ENCODE measurements around the gene CRTAP. TPM values are rescaled to one million over a fixed set of nuclear protein-coding genes. Genes with fewer than 3 reads are reported as not detected.

The CRTAP gene
- total and polyA plus RNA-seq, 2 experiments from 2014 or later = 71.9 to 210 TPM

- Mint-ChIP-seq H3K36me3 (ENCODE audit: low read depth) (no peaks in the 10 kb centered on the region), H3K4me1 (no peaks in the 10 kb centered on the region), H3K27me3 (ENCODE audit: insufficient read depth, low read depth, poor library complexity) (peaks cover 2% of the 10 kb centered on the region), H3K9me3 (no peaks in the 10 kb centered on the region; the same call in 2 of the 3 replicates), H3K4me3 (no peak overlapping the region), H3K27ac (no peak overlapping the region)
- Histone ChIP-seq H3K27ac (ENCODE audit: low read depth) (no peak overlapping the region), H3K4me1 (ENCODE audit: insufficient read depth) (no peaks in the 10 kb centered on the region), H3K79me2 (replicated peaks; ENCODE audit: insufficient read depth) (no peaks in the 10 kb centered on the region), H3K9me2 (ENCODE audit: insufficient read depth) (no peaks in the 10 kb centered on the region), H4K20me1 (replicated peaks; ENCODE audit: insufficient read depth) (no peaks in the 10 kb centered on the region), H2AFZ (no peak overlapping the region; the same call in 1 of the 2 replicates), H3K4me3 (no peak overlapping the region), H3K4me2 (no peak overlapping the region), H3F3A (replicated peaks; ENCODE audit: low read depth) (no peaks in the 10 kb centered on the region), H3K27me3 (ENCODE audit: insufficient read depth) (no peaks in the 10 kb centered on the region), H3K36me3 (ENCODE audit: insufficient read depth) (no peaks in the 10 kb centered on the region)
- DNase-seq (ENCODE audit: low spot score) = no peak
- TF ChIP-seq CREB1 (CRISPR knock-in tag; IDR thresholded peaks at IDR 0.05; ENCODE audit: low read depth) = no peak
- no peak for ATAC-seq
These were observed 61.0 kb downstream of the CRTAP start for GRCh38 chr3:33174711-33175414.

DNA sequence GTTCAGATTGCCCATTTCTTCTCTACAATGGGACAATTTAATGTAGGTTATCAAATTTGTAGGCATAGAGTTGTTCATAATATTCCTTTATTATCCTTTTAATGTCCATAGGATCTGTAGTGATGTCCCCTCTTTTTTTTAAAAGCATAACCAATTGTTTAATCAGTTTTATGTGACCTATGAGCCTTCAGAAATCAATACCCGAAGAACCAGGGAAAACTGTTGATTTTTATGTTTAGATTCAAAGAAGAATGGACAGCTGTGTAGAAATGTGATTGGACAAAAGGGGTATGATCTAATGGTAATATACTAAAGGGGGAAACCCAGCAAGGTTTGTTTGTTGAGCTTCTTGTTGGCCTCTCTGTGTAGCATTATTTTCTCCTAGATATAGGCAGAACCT, 65.3 kb downstream of the CRTAP start:
- Mint-ChIP-seq H3K4me1 (no peaks in the 10 kb centered on the region), H3K27me3 (ENCODE audit: insufficient read depth, low read depth, poor library complexity) (no peaks in the 10 kb centered on the region), H3K36me3 (ENCODE audit: low read depth) (no peaks in the 10 kb centered on the region), H3K27ac (no peak overlapping the region), H3K4me3 (no peak overlapping the region), H3K9me3 (no peaks in the 10 kb centered on the region; the same call in 2 of the 3 replicates)
- Histone ChIP-seq H3K9me2 (ENCODE audit: insufficient read depth) (no peaks in the 10 kb centered on the region), H3K4me3 (no peak overlapping the region), H3K4me2 (no peak overlapping the region), H3K27me3 (ENCODE audit: insufficient read depth) (no peaks in the 10 kb centered on the region), H3K36me3 (ENCODE audit: insufficient read depth) (no peaks in the 10 kb centered on the region), H3F3A (replicated peaks; ENCODE audit: low read depth) (no peaks in the 10 kb centered on the region), H3K79me2 (replicated peaks; ENCODE audit: insufficient read depth) (no peaks in the 10 kb centered on the region), H4K20me1 (replicated peaks; ENCODE audit: insufficient read depth) (no peaks in the 10 kb centered on the region), H2AFZ (no peak overlapping the region), H3K4me1 (ENCODE audit: insufficient read depth) (no peaks in the 10 kb centered on the region), H3K27ac (ENCODE audit: low read depth) (no peak overlapping the region)
- DNase-seq (ENCODE audit: low spot score) (no peak), ATAC-seq (no peak)
- no peak for TF ChIP-seq JUNB (IDR thresholded peaks at IDR 0.05; ENCODE audit: unreplicated experiment)
- TF ChIP-seq ZNF331 (CRISPR knock-in tag; IDR thresholded peaks at IDR 0.05; ENCODE audit: low read depth) = no peak
- no peak for TF ChIP-seq POLR2AphosphoS5 (IDR thresholded peaks at IDR 0.05; ENCODE audit: low read depth)
- no peak for TF ChIP-seq REST (IDR thresholded peaks at IDR 0.05; ENCODE audit: unreplicated experiment)
- TF ChIP-seq, protein P1, sequence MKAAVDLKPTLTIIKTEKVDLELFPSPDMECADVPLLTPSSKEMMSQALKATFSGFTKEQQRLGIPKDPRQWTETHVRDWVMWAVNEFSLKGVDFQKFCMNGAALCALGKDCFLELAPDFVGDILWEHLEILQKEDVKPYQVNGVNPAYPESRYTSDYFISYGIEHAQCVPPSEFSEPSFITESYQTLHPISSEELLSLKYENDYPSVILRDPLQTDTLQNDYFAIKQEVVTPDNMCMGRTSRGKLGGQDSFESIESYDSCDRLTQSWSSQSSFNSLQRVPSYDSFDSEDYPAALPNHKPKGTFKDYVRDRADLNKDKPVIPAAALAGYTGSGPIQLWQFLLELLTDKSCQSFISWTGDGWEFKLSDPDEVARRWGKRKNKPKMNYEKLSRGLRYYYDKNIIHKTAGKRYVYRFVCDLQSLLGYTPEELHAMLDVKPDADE (IDR thresholded peaks at IDR 0.05) = no peak
- TF ChIP-seq, protein P2, sequence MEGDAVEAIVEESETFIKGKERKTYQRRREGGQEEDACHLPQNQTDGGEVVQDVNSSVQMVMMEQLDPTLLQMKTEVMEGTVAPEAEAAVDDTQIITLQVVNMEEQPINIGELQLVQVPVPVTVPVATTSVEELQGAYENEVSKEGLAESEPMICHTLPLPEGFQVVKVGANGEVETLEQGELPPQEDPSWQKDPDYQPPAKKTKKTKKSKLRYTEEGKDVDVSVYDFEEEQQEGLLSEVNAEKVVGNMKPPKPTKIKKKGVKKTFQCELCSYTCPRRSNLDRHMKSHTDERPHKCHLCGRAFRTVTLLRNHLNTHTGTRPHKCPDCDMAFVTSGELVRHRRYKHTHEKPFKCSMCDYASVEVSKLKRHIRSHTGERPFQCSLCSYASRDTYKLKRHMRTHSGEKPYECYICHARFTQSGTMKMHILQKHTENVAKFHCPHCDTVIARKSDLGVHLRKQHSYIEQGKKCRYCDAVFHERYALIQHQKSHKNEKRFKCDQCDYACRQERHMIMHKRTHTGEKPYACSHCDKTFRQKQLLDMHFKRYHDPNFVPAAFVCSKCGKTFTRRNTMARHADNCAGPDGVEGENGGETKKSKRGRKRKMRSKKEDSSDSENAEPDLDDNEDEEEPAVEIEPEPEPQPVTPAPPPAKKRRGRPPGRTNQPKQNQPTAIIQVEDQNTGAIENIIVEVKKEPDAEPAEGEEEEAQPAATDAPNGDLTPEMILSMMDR (conservative IDR thresholded peaks at IDR 0.05; ENCODE audit: low read depth in 2 of 2) = no peak
- TF ChIP-seq NANOG (IDR thresholded peaks at IDR 0.05; ENCODE audit: borderline replicate concordance) = no peak
- no peak for TF ChIP-seq ZNF462 (CRISPR knock-in tag; IDR thresholded peaks at IDR 0.05)
